Right lobe of liver (tissue), 4 donors: Measurements from ENCODE around the gene TERT.
"Not testable (repeated sequence)": the region's sequence is repeated elsewhere in the genome, so short reads cannot be mapped to it uniquely, and the experiment has no call there.

Experiments
- POLR2A ChIP-seq: fragments of 450-650 bp; IDR thresholded peaks from one replicate; pipeline ENCODE4 v1.6.1; 2017; ENCODE audit warnings: antibody characterized with exemption, mild to moderate bottlenecking
- TF ChIP-seq, protein P1 (sequence below), 4 donors: fragments of 200-600 bp in 3 of 4; fragments of 450-650 bp in 1 of 4; IDR thresholded peaks; one replicate each; pipeline versions ENCODE4 v1.5.1 to v1.8.0; 2016 to 2022; ENCODE audit warnings: antibody characterized with exemption in 4 of 4, mild to moderate bottlenecking in 2 of 4
- donor health status: DM: no; HTN: no; CAD: no.
- donor health status: DM: no; HTN: no; CAD: no.
- donor health status: DM: no; HTN: yes; CAD: no.

- TF ChIP-seq, protein P1, sequence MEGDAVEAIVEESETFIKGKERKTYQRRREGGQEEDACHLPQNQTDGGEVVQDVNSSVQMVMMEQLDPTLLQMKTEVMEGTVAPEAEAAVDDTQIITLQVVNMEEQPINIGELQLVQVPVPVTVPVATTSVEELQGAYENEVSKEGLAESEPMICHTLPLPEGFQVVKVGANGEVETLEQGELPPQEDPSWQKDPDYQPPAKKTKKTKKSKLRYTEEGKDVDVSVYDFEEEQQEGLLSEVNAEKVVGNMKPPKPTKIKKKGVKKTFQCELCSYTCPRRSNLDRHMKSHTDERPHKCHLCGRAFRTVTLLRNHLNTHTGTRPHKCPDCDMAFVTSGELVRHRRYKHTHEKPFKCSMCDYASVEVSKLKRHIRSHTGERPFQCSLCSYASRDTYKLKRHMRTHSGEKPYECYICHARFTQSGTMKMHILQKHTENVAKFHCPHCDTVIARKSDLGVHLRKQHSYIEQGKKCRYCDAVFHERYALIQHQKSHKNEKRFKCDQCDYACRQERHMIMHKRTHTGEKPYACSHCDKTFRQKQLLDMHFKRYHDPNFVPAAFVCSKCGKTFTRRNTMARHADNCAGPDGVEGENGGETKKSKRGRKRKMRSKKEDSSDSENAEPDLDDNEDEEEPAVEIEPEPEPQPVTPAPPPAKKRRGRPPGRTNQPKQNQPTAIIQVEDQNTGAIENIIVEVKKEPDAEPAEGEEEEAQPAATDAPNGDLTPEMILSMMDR (IDR thresholded peaks at IDR 0.05): not testable (repeated sequence)
- not testable (repeated sequence) for TF ChIP-seq POLR2A
Measured at GRCh38 chr5:1229023-1229422, 65.8 kb downstream of the TERT start.
